SJSA1 (cell line): ENCODE results near the gene PACSIN2. TPM values are rescaled to one million over a fixed set of nuclear protein-coding genes. Genes with fewer than 3 reads are reported as not detected.

ENCODE experiments used
- DNase-seq, 2 experiments: peaks; one replicate each; pipeline ENCODE4 v3.0.0-alpha.2; 2015 to 2020; ENCODE audit warnings: low spot score in 2 of 2, low read depth in 1 of 2
- H3K27ac ChIP-seq: fragments of 250-450 bp; sonication (Bioruptor Pico); 2 replicates; pipeline ENCODE4 v1.5.1; 2020; ENCODE audit warnings: mild to moderate bottlenecking, moderate library complexity
- H3K27me3 ChIP-seq: fragments of 250-450 bp; sonication (Bioruptor Pico); replicated peaks from 2 replicates; pipeline ENCODE4 v1.5.1; 2020; ENCODE audit warnings: mild to moderate bottlenecking, moderate library complexity
- H3K36me3 ChIP-seq: fragments of 250-450 bp; sonication (Bioruptor Pico); 2 replicates; pipeline ENCODE4 v1.5.1; 2020; ENCODE audit warnings: mild to moderate bottlenecking
- H3K4me1 ChIP-seq: fragments of 250-450 bp; sonication (Bioruptor Pico); replicated peaks from 2 replicates; pipeline ENCODE4 v1.6.1; 2021; ENCODE audit warnings: mild to moderate bottlenecking
- H3K4me3 ChIP-seq: fragments of 250-450 bp; sonication (Bioruptor Pico); 2 replicates; pipeline ENCODE4 v1.5.1; 2020; ENCODE audit warnings: mild to moderate bottlenecking
- H3K9me3 ChIP-seq: fragments of 250-450 bp; sonication (Bioruptor Pico); replicated peaks from 2 replicates; pipeline ENCODE4 v1.5.1; 2020; ENCODE audit warnings: mild to moderate bottlenecking
- total RNA-seq: library from RNA; depleted of rRNA; stranded (reverse); fragments of >200 nt; shearing (Covaris generic); gene quantifications from 2 replicates; pipeline ENCODE4 v1.2.3, GENCODE V29; 2014

The PACSIN2 gene
- total RNA-seq, 1 experiment from 2014 or later = 98.3 TPM

DNA sequence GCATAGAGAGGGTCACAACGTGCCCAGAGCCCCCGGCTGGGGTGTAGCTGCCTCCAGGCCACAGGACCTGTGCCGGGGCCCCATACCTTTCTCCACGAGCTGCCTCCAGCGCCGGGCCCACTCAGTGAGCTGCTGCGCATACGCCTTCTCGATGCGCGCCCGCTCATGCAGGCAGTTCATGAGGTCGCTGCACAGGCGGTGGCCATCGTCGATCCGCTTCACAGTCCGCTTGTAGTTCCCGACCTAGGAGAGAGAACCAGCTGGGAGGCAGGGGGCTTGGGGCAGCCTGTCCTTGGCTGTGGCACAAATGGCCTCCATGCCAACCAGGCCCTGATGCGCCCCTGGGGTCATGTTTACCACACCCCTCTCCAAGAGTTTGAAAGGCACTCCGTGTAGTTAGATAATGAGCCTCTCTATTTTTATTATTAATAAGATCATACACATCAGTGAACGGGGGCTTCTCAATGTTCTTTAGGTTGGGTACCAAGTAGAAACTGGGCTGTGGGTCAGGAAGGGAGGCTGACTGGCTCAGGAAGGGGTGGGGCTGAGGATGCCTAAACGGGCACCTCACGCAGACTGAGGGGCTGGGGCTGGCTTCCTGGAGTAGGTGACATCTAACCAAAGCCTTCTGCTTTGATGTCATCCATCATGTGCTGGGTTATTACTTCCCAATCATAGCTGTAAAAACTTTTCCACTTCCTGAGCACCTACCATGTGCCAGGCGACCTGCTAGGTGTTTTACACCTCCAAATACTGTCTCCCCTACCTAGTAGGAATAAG is 121.4 kb downstream of the PACSIN2 start:
- H3K27ac ChIP-seq = no peak overlapping the region
- no peaks in the 10 kb centered on the region for H3K9me3 ChIP-seq
- no peak for DNase-seq
- no peak overlapping the region for H3K4me3 ChIP-seq
- no peaks in the 10 kb centered on the region for H3K27me3 ChIP-seq
- 0 out of 2 replicates have a peak, but pooled peaks cover 2% of the 10 kb centered on the region for H3K4me1 ChIP-seq
- peaks cover 51% of the 10 kb centered on the region for H3K36me3 ChIP-seq

DNA sequence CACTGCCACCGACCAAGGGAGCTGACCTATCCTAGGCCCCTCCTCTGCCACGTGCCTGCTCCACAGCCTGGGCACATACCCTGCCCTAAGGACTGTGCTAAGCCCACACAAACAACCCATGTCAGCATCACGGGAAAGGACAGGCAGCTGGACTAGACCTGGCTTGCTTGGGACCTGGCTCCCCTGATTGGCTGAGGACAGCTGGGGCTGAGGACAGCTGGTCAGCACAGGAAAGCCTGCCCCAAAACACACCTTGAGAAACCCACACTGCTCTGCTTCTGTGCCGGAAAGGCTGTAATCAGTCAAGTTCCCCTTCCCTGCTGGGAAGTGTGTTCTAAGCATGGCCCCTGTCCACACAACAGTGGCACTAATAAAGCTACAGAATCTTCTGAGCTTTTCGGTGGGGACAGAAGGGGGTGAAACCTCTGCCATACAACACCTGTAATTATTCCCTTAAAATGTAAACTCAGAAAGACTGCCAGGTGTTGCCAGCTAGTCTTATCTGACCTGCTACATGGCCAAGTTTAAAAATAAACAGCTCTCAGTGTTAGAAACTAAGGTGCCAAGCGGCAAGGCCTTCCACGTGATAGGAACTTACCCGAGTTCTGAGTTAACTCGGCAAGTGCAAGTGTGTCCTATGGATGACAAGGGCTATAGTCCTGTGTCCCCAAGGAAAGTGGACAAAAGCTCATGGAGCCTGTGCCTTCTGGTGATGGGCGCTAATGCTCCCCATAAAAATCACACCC is 122.2 kb downstream of the PACSIN2 start:
- Histone ChIP-seq H3K36me3 (peaks cover 59% of the 10 kb centered on the region), H3K9me3 (no peaks in the 10 kb centered on the region), H3K27ac (no peak overlapping the region), H3K27me3 (no peaks in the 10 kb centered on the region), H3K4me1 (0 out of 2 replicates have a peak, but pooled peaks cover 2% of the 10 kb centered on the region), H3K4me3 (no peak overlapping the region)
- DNase-seq = no peak

DNA sequence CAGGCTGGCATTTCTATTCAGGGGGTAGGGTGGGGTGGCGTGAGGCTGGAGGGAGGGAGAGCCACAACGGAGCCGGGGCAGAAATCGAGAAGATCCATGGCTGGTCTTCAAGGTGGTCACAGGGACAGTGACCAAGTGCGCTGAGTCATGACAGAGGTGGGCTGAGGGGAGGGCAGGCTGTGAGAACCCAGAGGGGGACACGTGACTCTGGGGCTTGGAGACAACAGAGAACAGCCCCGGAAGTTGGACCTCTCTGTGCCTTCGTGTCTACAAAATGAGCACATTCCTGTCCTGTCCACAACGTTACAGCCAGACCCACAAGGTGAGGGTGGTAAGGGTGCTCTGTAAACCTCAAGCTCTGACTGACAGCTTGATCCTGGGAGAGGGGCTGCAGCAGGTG is 122.8 kb downstream of the PACSIN2 start:
- H3K4me1 ChIP-seq = 0 out of 2 replicates have a peak, but pooled peaks cover 2% of the 10 kb centered on the region
- H3K36me3 ChIP-seq = peaks cover 65% of the 10 kb centered on the region
- H3K9me3 ChIP-seq = no peaks in the 10 kb centered on the region
- H3K27ac ChIP-seq = no peak overlapping the region
- DNase-seq = no peak
- no peaks in the 10 kb centered on the region for H3K27me3 ChIP-seq
- H3K4me3 ChIP-seq = no peak overlapping the region

GRCh38 chr22:42891696-42892095 is 123.3 kb downstream of the PACSIN2 start:
- Histone ChIP-seq H3K27ac (no peak overlapping the region), H3K36me3 (peaks cover 69% of the 10 kb centered on the region), H3K4me1 (0 out of 2 replicates have a peak, but pooled peaks cover 2% of the 10 kb centered on the region), H3K9me3 (no peaks in the 10 kb centered on the region), H3K4me3 (no peak overlapping the region), H3K27me3 (no peaks in the 10 kb centered on the region)
- no peak for DNase-seq

DNA sequence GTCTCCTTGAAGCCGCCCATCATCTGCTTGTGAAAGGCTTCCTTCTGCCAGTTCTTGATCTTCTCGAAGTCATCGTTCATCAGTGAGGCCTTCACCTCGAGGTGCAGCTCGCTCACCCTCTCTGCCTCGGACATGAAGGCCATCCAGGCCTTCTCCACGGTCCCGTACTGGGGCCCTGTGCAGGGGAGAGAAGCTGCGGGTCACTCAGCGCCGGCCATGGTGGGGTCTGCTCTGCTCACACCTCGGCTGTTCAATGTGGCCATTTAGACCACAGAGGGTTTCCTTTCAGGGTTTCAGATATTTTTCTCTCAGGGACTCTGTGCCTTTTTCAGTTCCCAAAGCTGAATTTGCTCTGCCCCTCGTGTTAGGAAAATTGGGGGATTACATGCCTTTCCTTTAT is 123.9 kb downstream of the PACSIN2 start:
- Histone ChIP-seq H3K36me3 (peaks cover 76% of the 10 kb centered on the region), H3K9me3 (no peaks in the 10 kb centered on the region), H3K27ac (no peak overlapping the region), H3K4me3 (no peak overlapping the region), H3K4me1 (0 out of 2 replicates have a peak, but pooled peaks cover 2% of the 10 kb centered on the region), H3K27me3 (no peaks in the 10 kb centered on the region)
- no peak for DNase-seq

DNA sequence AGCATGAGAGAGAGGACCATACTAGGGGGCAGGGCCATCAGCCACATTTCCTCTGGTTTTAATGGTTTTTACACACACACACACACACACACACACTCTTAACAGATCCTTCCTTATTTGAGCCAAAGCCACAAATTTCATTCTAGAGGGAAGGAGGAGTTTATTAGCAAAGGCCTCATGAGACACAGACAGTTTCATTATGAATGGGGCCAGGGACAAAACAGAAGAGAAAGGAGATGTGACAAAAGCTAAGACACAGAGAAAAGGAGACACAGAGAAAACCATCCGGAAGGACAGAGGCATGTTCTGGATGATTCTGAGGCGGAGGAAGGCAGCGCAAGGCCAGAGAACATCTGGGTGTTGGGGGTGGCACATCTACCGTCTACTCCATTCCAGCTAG is 125.6 kb downstream of the PACSIN2 start:
- DNase-seq = no peak
- H3K27me3 ChIP-seq = no peaks in the 10 kb centered on the region
- no peak overlapping the region for H3K27ac ChIP-seq
- H3K4me3 ChIP-seq = no peak overlapping the region
- H3K36me3 ChIP-seq = peaks cover 93% of the 10 kb centered on the region
- H3K4me1 ChIP-seq = 0 out of 2 replicates have a peak, but pooled peaks cover 5% of the 10 kb centered on the region
- no peaks in the 10 kb centered on the region for H3K9me3 ChIP-seq

GRCh38 chr22:42887523-42888507 is 127.1 kb downstream of the PACSIN2 start:
- no peak for DNase-seq
- H3K36me3 ChIP-seq = peaks cover 97% of the 10 kb centered on the region
- no peaks in the 10 kb centered on the region for H3K27me3 ChIP-seq
- H3K4me1 ChIP-seq = 0 out of 2 replicates have a peak, but pooled peaks cover 5% of the 10 kb centered on the region
- H3K4me3 ChIP-seq = no peak overlapping the region
- H3K27ac ChIP-seq = no peak overlapping the region
- no peaks in the 10 kb centered on the region for H3K9me3 ChIP-seq

DNA sequence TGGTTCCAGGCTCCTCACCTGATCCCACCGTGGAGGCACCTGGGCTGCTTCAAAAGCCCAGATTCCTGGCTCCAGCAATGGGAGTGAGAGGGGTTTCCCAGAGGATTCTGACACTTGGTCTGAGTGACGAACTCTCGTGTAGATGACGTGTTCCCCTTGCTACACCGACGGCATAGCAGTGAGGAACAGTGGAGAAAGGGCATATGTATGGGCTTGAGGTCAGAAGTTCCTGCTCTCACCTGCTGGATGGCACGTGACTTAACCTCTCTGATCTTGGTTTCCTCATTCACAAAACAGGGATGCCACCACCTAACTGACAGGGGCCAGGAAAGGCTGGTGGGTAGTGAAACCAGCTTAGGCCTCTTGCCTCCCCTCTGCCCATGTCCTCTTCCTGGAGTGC is 127.8 kb downstream of the PACSIN2 start:
- peaks cover 97% of the 10 kb centered on the region for H3K36me3 ChIP-seq
- no peak overlapping the region for H3K27ac ChIP-seq
- no peak for DNase-seq

GRCh38 chr22:42885446-42885845 is 129.5 kb downstream of the PACSIN2 start:
- Histone ChIP-seq H3K4me1 (0 out of 2 replicates have a peak, but pooled peaks cover 3% of the 10 kb centered on the region), H3K36me3 (peaks cover 99% of the 10 kb centered on the region), H3K27me3 (no peaks in the 10 kb centered on the region), H3K4me3 (no peak overlapping the region), H3K9me3 (no peaks in the 10 kb centered on the region), H3K27ac (no peak overlapping the region)
- DNase-seq = no peak

More for the DNA sequence above, 127.8 kb downstream of the PACSIN2 start:
- no peaks in the 10 kb centered on the region for H3K27me3 ChIP-seq
- no peaks in the 10 kb centered on the region for H3K9me3 ChIP-seq
- H3K4me1 ChIP-seq = 0 out of 2 replicates have a peak, but pooled peaks cover 3% of the 10 kb centered on the region
- H3K4me3 ChIP-seq = no peak overlapping the region

DNA sequence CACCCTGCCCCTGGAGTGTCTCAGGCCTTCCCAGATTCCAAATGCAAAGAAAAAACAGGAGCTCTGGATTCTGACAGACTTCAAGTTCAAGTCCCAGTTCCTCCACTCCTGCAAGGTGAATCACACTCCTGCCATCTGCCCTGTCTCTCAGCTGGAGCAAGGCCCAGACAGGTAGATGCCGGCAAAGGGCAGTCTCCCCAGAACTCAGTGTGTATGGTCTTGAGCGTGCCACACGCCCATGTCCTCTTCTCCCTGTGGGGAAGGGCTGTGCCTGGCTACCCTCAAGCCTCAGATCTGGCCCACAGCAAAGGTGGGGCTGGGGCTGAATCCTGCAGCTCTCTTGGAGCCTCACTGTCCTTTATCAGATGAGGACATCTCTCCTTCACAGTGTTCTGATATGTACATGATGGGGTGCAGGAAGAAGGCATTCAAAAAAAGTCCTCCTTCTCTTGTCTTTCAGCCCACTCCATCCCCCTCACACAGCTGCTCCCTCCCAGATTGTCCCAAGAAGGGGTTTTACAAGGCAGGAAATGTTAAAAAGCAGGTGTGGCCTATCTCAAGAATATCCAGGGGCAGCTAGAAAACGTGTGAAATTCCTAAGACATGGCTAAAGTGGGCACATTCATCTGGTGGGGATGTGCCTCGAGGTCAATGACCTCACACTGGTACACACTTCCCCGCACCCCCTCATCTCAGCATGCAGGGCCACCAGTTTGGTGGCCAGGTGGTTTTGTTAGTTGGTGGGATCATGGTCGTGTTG is 130.2 kb downstream of the PACSIN2 start:
- no peak for DNase-seq

DNA sequence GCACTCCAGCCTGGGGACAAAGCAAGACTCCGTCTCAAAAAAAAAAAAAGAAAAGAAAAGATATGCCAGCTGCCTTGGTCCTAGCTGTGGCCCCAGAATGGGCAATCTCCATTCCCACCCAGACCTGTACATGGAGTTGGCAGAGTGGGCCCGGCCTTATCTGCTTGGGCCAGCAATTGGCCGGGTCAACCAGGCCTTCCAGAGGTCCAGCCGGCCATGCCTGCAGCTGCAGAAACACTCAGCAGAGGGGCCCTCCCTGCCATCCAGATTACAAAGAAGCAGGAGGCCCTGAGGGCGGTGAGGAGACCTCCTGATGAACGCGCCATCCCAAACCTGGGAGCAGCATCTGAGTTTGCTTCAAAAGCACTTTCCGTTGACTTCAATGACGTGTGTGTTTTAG is 131.0 kb downstream of the PACSIN2 start:
- no peak overlapping the region for H3K4me3 ChIP-seq
- H3K4me1 ChIP-seq = 0 out of 2 replicates have a peak, but pooled peaks cover 3% of the 10 kb centered on the region
- no peaks in the 10 kb centered on the region for H3K27me3 ChIP-seq
- no peaks in the 10 kb centered on the region for H3K9me3 ChIP-seq
- H3K27ac ChIP-seq = no peak overlapping the region
- peaks cover 100% of the 10 kb centered on the region for H3K36me3 ChIP-seq
- no peak for DNase-seq

More for the DNA sequence above, 130.2 kb downstream of the PACSIN2 start:
- Histone ChIP-seq H3K4me3 (no peak overlapping the region), H3K4me1 (0 out of 2 replicates have a peak, but pooled peaks cover 3% of the 10 kb centered on the region), H3K27ac (no peak overlapping the region), H3K9me3 (no peaks in the 10 kb centered on the region), H3K27me3 (no peaks in the 10 kb centered on the region), H3K36me3 (peaks cover 100% of the 10 kb centered on the region)

DNA sequence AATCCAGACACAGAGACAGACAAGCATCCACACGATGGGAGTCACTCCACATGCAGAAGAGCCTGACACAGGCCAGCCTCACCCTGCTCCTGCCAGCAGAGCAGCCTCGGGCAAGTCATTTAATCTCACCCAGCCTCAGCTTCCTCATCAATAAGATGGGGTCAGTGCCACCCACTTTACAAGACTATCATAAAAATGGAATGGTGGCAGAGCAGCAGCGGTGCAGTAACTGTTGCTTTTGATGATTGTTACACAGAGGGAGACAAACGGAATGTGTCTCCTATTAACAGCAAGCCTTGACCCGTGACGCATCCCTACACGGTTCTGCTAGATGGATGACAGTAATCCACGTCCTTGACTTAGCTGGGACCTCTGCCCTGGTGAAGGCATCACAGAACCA is 131.8 kb downstream of the PACSIN2 start:
- H3K36me3 ChIP-seq = peaks cover 100% of the 10 kb centered on the region

More for the DNA sequence above, 131.8 kb downstream of the PACSIN2 start:
- no peak for DNase-seq
- Histone ChIP-seq H3K9me3 (no peaks in the 10 kb centered on the region), H3K27ac (no peak overlapping the region), H3K4me3 (no peak overlapping the region), H3K27me3 (no peaks in the 10 kb centered on the region), H3K4me1 (0 out of 2 replicates have a peak, but pooled peaks cover 3% of the 10 kb centered on the region)
